T-helper 22 cell (primary cell): ENCODE data around the gene AP2A1.
"Not testable (repeated sequence)": the region's sequence is repeated elsewhere in the genome, so short reads cannot be mapped to it uniquely, and the experiment has no call there.

ENCODE experiments used
- DNase-seq: peaks from one replicate; pipeline ENCODE4 v3.0.0-alpha.2; 2020; ENCODE audit warnings: low read depth

Gene AP2A1

DNA sequence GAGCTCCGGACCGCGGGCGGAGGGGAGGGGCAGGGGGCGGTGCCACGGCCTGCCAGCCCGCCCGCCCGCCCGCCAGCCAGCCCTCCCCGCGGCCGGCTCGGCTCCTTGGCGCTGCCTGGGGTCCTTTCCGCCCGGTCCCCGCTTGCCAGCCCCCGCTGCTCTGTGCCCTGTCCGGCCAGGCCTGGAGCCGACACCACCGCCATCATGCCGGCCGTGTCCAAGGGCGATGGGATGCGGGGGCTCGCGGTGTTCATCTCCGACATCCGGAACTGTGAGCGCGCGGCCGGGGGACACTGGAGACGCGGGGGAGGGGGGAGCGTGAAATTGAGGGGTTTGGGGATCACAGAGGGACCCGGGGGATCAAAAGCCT is at the start of gene AP2A1:
Gene AP2A1 (plus strand): TSS at position 72 of the 370 bp plus-strand sequence. CDS start 133 bp downstream, at position 205.
- no peak for DNase-seq

GRCh38 chr19:49718511-49718910 is 48.3 kb upstream of the AP2A1 start:
- no peak for DNase-seq

- DNase-seq: no peak
Measured at GRCh38 chr19:49718991-49719390, 47.8 kb upstream of the AP2A1 start.

- not testable (repeated sequence) for DNase-seq
Measured at GRCh38 chr19:49719420-49719819, 47.4 kb upstream of the AP2A1 start.

- no peak for DNase-seq
Measured at GRCh38 chr19:49727217-49728030, 39.4 kb upstream of the AP2A1 start.

DNA sequence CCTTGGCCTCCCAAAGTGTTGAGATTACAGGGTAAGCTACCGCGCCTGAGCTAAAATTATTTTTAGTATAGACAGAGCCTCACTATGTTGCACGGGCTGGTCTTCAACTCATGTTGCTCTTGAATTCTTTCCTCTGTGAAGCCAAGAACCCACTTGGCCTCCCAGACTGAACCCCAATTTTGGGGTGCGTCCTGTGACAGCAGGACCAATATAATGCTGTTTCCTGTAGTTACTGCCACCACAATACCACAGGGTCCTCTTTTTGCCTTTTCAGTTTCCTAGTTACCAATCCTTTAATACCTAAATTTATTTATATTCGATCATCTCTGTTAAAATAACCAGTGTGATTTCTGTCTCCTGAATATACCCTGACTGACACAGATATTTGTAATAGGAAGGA is 36.6 kb upstream of the AP2A1 start:
- DNase-seq: no peak

DNA sequence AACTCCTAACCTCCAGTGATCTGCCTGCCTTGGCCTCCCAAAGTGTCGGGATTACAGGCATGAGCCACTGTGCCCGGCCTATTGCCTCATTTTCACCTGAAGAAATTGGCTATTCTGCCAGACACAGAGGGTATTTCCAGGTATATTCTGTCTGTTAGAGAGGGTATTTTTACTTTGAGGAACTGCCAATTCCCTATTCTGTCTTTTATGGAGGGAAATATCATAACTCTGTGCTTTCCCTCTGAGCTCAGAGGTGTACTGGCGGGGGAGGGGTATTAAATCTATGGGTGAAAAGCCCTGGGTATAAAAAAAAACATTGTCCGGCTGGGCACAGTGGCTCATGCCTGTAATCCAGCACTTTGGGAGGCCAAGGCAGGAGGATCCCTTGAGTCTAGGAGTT is 28.5 kb upstream of the AP2A1 start:
- DNase-seq: no peak

DNA sequence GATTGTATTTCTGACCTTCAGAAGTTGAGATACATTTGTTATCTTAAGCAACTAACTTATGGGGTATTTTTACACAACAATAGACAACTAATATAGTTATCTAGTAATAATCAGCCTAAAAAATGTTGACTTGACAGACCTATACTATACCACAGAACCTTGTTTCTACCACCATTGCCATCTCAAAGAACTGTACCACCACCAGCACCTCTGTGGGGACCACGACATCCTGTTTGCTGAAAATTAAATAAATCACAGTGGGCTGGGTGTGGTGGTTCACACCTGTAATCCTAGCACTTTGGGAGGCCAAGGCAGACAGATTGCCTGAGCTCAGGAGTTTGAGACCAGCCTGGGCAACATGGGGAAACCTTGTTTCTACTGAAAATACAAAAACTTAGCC is 27.7 kb upstream of the AP2A1 start:
- no peak for DNase-seq

DNA sequence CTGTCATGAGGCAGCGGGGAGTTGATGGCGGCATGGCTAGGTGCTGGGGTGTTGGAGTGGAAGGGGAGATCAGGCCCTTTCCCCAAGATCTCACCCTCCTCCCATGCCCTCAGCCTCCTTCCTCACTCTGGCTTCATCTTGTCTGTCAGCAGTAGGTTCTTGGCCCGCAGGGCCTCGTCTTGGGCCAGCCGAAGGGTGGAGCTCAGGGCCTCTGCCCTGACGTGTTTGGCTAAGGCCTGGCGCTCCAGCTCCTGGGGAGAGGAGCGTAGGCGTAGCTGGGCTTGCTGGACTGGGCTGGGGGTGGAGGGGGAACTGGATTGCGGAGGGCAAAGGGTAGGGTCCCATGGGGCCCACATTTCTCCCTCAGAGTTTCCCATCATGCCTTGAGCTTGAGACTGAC is 26.9 kb upstream of the AP2A1 start:
- DNase-seq: no peak

GRCh38 chr19:49741210-49741844 is 25.5 kb upstream of the AP2A1 start:
- no peak for DNase-seq

- no peak for DNase-seq
Measured at GRCh38 chr19:49744946-49745381, 21.8 kb upstream of the AP2A1 start.

- DNase-seq: peak; percentile 37
Measured at GRCh38 chr19:49746206-49746958, 20.4 kb upstream of the AP2A1 start.

- no peak for DNase-seq
Measured at GRCh38 chr19:49749055-49749716, 17.6 kb upstream of the AP2A1 start.

DNA sequence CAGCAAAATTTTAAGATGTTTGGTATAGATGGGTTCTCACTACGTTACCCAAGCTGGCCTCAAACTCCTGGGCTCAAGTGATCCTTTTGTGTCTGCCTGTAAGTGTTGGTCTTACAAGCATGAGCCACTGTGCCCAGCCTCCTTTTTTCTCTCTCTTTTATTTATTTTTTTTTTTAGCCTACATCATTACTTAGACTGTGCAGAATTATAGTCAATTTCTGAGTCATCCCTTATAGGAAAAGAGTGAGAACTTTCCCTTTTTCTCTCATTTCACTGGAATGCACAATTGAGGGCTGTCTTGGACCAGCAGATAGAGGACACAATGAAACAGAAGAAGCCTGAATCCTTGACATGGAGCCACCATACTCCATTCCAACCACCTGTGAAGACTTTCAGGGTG is 17.0 kb upstream of the AP2A1 start:
- DNase-seq: no peak

GRCh38 chr19:49752701-49753100 is 14.1 kb upstream of the AP2A1 start:
- no peak for DNase-seq

- DNase-seq: no peak
Measured at GRCh38 chr19:49755956-49756355, 10.8 kb upstream of the AP2A1 start.

DNA sequence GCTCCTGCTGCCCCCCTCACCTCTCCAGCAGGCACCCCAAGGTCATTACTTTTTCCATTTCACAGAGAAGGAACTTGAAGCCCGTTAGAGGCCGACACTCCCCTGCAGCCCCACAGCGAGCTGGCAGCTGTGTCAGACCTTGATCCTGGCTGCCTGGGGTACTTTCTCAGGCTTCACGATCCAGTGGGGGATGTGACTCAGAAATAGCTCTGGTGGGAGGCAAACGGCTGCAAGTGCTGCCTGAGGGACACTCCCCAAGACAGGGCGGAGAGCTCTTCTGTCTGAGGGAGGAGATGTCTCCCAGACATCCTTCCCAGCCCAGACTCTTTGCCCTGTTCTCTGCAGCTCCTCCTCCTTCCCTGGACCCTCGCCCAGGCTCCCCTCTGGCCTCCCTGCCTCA is 8.5 kb upstream of the AP2A1 start:
- DNase-seq: no peak

GRCh38 chr19:49761249-49761624 is 5.6 kb upstream of the AP2A1 start:
- no peak for DNase-seq

GRCh38 chr19:49761625-49762311 is 5.0 kb upstream of the AP2A1 start:
- no peak for DNase-seq

GRCh38 chr19:49763230-49763629 is 3.6 kb upstream of the AP2A1 start, which contains the start of gene TSKS:
TSKS (minus strand) TSS chr19:49763306; CDS start chr19:49763247, 59 bp downstream.
- no peak for DNase-seq

DNA sequence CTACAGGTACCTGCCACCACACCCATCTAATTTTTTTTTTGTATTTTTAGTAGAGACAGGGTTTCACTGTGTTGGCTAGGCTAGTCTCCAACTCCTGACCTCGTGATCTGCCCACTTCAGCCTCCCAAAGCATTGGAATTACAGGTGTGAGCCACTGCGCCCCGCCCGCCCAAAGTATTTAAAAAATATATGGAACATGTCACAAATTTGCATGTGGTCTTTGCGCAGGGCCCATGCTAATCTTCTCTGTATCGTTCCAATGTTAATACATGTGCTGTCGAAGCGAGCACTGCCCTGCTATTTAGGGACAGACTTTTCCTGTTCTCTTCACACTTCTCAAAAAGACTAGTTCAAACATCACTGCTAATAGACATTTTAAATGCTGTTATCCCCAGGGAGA is 2.5 kb upstream of the AP2A1 start:
- no peak for DNase-seq
